GM19463 (cell line): ENCODE data around the gene MUC4.
"Not testable (repeated sequence)": the region's sequence is repeated elsewhere in the genome, so short reads cannot be mapped to it uniquely, and the experiment has no call there.

Experiments
- ATAC-seq: cut with Tn5 transposase; IDR thresholded peaks from one replicate; pipeline ENCODE4 v1.9.1; 2021; ENCODE audit warnings: mild to moderate bottlenecking, moderate library complexity; ENCODE audit not compliant: unreplicated experiment

MUC4 gene

DNA sequence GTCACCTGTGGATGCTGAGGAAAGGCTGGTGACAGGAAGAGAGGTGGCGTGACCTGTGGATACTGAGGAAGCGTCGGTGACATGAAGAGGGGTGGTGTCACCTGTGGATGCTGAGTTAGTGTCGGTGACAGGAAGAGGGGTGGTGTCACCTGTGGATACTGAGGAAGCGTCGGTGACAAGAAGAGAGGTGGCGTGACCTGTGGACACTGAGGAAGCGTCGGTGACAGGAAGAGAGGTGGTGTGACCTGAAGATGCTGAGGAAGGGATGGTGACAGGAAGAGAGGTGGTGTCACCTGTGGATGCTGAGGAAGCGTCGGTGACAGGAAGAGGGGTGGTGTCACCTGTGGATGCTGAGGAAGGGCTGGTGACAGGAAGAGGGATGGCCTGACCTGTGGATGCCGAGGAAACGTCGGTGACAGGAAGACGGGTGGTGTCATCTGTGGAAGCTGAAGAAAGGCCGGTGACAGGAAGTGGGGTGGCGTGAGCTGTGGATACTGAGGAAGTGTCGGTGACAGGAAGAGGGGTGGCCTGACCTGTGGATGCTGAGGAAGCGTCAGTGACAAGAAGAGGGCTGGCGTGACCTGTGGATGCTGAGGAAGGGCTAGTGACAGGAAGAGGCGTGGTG, 25.8 kb downstream of the MUC4 start:
- ATAC-seq: not testable (repeated sequence)

- not testable (repeated sequence) for ATAC-seq
Measured at GRCh38 chr3:195784031-195784430, 27.7 kb downstream of the MUC4 start.

DNA sequence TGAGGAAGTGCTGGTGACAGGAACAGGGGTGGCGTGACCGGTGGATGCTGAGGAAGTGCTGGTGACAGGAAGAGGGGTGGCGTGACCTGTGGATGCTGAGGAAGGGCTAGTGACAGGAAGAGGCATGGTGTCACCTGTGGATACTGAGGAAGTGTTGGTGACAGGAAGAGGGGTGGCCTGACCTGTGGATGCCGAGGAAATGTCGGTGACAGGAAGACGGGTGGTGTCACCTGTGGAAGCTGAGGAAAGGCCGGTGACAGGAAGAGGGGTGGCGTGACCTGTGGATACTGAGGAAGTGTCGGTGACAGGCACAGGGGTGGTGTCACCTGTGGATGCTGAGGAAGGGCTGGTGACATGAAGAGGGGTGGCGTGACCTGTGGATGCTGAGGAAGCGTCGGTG, 30.5 kb downstream of the MUC4 start:
- not testable (repeated sequence) for ATAC-seq

GRCh38 chr3:195777975-195778374, 33.8 kb downstream of the MUC4 start:
- no peak for ATAC-seq

DNA sequence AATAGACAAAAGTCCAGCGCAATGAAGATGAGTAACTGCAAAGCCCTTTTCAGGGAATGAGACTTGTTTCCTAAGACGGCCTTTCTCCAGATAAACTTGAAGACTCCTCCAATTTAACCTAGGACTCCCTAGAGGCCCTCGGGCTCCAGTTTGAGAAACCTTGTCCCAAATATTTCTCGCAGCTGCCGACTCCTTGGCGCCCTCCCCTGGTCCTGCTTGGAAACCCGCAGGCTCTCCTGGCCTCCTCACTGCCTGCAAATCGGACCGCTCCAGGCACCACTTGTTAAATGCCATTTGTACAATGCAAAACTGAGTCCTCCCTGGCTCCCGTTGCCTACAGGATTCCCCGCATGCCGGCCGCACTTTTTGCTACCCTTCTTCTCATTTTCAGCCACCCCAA, 36.8 kb downstream of the MUC4 start:
- no peak for ATAC-seq

GRCh38 chr3:195773956-195774537, 37.7 kb downstream of the MUC4 start:
- no peak for ATAC-seq

- no peak for ATAC-seq
Measured at GRCh38 chr3:195771646-195772300, 40.0 kb downstream of the MUC4 start.

GRCh38 chr3:195770841-195771645, 40.7 kb downstream of the MUC4 start:
- ATAC-seq: not testable (repeated sequence)

DNA sequence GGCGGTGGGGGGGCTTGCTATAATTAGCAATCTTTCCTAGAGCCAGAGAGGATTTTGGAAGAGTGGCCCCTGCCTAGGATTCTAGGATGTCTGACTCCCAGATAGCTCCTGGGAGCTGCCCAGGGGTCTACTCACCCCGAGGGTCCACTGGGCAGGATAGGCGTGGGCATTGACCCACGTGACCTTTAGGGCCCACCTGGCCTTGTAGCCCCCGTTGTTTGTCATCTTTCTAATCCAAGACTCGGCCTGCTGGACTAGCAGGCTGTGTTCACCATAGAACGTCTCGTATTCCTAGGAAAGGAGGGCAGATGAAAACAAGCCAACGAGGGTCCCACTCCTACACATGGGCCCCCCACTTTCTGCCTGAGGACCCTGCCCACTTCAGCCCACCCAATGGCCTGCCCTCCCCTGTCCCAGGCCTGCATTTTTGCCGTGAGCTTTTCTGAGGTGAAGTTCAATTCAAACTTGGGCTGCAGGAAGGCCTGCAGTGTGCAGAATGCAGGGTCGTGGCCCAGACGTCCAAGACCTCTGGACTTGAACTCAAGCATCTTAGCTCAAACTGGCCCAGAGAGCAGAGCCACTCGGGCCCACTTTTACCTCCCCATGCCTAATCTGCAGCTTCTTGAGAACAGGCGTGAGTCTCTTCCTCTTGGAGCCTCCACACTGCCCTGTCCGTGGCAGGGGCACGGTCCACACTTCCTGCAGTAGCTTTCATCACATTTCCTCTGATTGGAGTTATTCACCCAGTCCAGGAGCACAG, 41.5 kb downstream of the MUC4 start:
- ATAC-seq: no peak

DNA sequence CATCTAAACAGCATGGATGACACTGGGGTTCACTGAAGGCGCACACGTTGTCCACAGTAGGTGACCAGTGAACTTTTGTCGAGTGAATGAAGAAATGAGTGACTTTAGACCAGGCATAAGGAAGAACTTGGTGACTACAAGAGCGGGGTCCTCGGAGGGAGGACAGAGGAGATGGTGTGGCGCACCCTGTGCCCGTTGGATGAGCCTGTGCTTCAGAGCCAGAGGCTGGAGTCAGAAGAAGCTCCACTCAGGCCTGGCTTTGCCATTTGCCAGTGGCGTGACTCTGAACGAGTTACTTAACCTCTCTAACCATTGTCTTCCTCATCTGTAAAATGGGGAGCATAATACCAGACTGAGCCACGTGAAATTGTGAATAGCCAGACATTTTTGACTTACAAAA, 42.2 kb downstream of the MUC4 start:
- no peak for ATAC-seq

DNA sequence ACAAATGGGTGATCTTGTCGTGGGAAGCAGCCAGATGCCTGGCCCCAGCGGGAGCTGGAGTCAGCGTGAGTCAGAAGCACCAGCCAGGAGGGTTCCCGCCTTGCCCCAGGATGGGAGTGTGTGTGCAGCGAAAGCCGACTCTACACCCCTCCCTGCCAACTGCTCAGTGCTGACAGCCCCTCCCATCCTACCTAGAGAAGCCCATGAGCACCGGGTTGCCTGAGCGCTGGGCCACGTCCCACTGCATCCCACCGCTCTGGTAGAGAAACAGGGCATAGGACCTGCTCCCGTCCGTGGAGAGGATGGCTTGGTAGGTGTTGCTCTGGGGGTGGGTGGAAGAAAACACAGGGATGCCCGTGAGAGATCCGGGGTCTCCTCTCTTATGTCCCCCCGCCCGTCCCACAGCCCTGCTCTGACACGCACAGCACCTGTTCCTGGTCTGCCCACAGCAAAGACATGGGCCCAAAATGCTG, 42.9 kb downstream of the MUC4 start:
- no peak for ATAC-seq

DNA sequence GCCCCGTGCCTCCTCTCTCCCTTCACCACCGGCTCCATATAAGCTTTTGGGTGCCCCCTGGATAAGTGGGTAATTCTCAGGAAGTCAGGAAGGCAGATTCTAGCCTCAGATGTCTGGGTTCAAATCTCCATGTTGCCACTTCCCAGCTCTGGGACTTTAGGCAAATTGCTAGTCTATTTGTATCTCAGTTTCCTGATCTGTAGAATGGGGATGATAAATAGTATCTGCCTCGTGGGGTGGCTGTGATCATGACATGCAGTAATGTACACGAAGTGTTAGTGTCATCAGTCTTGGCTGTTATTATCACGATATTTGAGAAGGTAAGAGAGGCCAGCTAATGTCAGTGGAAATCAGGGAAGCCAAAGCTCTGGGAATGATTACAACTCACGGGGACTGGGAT, 43.3 kb downstream of the MUC4 start:
- ATAC-seq: no peak

- no peak for ATAC-seq
Measured at GRCh38 chr3:195767792-195768191, 43.9 kb downstream of the MUC4 start.

DNA sequence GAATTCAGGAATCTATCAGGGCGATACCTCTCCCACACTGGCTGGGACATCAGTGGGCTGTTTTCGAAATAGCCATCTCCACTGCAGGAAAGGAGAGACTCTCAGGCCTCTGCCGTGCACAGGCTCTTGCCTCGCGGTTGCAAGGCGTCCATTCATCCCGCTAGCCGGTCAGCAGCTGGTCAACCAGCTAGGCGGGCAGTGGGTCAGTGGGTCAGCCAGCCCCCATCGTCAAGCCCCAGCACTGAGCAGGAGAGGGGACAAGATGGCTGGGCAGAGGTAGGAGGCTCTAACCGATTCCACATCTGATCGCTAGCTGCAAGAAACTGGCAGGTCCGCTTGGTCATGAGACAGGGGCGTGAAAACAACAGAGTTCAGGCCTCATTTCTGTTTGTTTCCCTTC, 45.1 kb downstream of the MUC4 start:
- no peak for ATAC-seq

DNA sequence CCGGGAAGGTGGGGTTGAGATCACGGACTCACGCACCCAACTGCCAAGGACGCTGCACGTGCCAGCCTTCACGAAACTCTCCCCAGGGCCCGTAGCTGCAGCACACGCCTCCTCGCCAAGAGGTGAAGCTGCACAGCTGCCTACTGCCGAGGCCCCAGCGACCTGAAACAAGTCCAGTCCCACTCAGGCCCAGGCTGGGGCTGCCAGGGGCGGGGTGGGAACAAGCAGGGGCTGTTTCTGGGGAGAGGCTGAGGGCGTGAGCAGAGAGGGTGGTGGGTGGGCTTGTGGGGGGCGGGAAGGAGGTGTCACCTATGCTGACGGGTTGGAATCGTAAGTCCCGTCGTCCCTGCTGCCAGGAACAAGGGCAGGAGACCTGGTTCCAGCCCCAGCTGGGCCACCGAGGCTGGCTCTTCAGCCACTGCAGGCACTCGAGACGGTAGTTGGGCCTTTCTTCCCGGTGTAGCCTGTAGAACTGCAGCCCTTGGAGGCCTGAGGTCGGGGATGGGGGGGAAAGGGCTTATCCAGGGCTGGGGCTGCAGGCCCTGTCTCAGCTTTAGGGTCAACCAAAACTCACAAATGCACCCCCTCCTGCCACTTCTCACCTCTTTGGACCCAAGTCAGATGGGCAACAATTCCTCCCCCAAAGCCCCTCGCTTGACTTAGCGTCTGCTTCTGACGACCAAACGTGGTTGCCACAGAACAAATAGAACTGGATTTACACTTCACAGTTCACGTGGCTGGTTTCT, 46.6 kb downstream of the MUC4 start:
- ATAC-seq: no peak

DNA sequence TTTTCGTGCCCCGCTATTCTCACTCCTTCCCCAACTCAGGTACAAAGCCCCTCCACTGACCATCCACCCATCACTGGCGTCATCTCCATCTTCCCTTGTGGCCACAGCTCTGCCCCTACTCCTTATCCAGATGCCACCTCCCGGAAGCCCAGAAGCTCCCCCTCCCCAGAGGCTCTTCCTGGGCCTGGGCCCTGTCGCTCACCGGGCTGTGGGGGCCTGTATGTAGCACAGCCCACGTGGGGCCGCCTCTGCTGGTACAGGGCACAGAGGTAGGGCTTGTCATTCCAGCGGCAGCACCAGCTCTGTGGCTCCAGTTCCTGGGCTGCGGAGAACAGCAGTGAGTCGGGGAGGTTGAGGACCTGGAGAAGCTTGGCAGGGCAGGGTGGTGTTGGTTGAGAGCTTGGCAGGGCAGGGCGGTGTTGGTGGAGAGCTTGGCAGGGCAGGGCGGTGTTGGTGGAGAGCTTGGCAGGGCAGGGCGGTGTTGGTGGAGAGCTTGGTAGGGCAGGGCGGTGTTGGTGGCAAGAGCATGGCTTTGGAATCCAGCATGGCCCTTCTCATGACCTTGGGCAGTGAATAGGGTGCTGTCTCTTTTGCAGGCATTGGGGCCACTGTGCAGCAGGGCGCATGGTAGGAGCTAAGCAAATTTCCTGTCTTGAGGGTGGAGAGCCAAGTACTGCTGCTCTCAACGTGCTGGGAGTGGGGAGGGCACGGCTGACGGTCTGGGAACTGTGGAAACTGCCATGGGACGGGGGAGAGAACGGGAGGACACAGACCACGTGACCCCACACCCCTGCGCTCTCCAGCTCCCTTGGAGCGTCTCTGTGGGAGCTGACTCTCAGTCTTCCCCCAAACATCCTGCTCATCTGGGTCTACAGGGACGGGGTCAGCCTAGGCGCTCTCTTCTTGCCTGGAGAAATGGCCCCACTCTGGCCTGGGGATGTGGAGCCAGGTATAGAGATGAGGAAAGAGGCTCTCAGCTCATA, 47.6 kb downstream of the MUC4 start:
- ATAC-seq: no peak

DNA sequence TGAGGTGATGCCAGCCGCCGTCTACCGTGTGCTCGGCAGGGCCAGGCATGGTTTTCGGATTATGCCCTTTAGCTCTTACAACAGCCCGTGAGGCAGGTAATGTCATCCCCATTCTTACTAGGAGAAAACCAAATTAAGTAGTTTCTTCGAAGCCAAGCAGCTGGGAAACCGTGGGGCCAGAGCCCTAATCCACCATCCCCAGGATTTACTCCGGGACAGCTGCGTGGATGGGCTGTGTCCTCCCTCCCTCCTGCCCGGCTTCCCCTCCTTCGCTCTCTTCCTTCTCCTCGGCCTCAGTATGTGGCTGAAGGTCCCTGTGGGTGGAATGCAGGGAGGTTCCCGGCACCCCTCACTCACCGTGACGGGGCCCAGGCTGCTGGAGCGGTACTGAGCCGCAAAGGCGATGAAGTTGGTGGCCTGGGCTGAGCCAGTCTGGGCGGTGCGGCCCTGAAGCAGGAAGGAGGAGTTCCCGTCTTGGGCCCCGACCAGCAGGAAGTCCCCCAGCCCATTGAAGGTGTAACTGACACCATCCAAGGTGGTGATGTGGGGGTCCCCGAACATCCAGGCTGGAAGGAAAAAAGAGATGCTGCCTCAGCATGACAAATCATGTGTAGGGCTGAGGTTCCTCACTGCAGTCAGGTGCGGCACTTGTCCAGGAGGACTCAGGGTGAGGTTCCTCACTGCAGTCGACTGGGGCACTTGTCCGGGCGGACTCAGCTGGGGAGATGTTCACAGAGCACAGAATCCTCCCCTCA, 48.5 kb downstream of the MUC4 start:
- ATAC-seq: no peak

GRCh38 chr3:195762611-195763010, 49.1 kb downstream of the MUC4 start:
- ATAC-seq: no peak
